H9 (cell line): ENCODE data around the gene IGSF9B. TPM values are rescaled to one million over a fixed set of nuclear protein-coding genes. Genes with fewer than 3 reads are reported as not detected.

Experiments
- DNase-seq: peaks from one replicate; pipeline ENCODE4 v3.0.0-alpha.2; 2017
- H2AFZ ChIP-seq: one replicate; pipeline ENCODE4 v1.6.1; 2013; ENCODE audit warnings: mild to moderate bottlenecking, low read length, control low read depth, moderate library complexity
- H2AK5ac ChIP-seq: 2 replicates; pipeline ENCODE4 v1.6.1; 2013; ENCODE audit warnings: low read length, control low read depth, mixed read lengths; ENCODE audit not compliant: insufficient read length
- H2BK120ac ChIP-seq: one replicate; pipeline ENCODE4 v1.6.1; 2013; ENCODE audit warnings: low read depth, mild to moderate bottlenecking, low read length, control low read depth, inconsistent platforms; ENCODE audit not compliant: poor library complexity, severe bottlenecking
- H2BK12ac ChIP-seq: 2 replicates; pipeline ENCODE4 v1.6.1; 2013; ENCODE audit warnings: low read length, control low read depth, mixed read lengths, low read depth; ENCODE audit not compliant: insufficient read length
- H2BK15ac ChIP-seq: 2 replicates; pipeline ENCODE4 v1.6.1; 2013; ENCODE audit warnings: low read depth, low read length, control low read depth
- H2BK20ac ChIP-seq: one replicate; pipeline ENCODE4 v1.6.1; 2013; ENCODE audit warnings: low read depth, mild to moderate bottlenecking, low read length, control low read depth, inconsistent platforms; ENCODE audit not compliant: poor library complexity, severe bottlenecking
- H2BK5ac ChIP-seq: 2 replicates; pipeline ENCODE4 v1.6.1; 2013; ENCODE audit warnings: low read length, control low read depth, mixed read lengths; ENCODE audit not compliant: insufficient read length
- H3K14ac ChIP-seq: 2 replicates; pipeline ENCODE4 v1.6.1; 2013; ENCODE audit warnings: low read length, control low read depth; ENCODE audit not compliant: insufficient read depth
- H3K18ac ChIP-seq: 2 replicates; pipeline ENCODE4 v1.6.1; 2013; ENCODE audit warnings: low read depth, mild to moderate bottlenecking, mixed read lengths, low read length, control low read depth; ENCODE audit not compliant: insufficient read length
- H3K23ac ChIP-seq: 2 replicates; pipeline ENCODE4 v1.6.1; 2013; ENCODE audit warnings: low read length, control low read depth, mixed read lengths, low read depth; ENCODE audit not compliant: insufficient read length
- H3K23me2 ChIP-seq: 2 replicates; pipeline ENCODE4 v1.6.1; 2013; ENCODE audit warnings: low read depth, mild to moderate bottlenecking, mixed read lengths, low read length, control low read depth; ENCODE audit not compliant: insufficient read length, poor library complexity, severe bottlenecking
- H3K27ac ChIP-seq: 2 replicates; pipeline ENCODE4 v1.5.1; 2013; ENCODE audit warnings: low read length, control low read depth, mixed read lengths, low read depth; ENCODE audit not compliant: insufficient read length
- H3K27me3 ChIP-seq: 2 replicates; pipeline ENCODE4 v1.6.1; 2013; ENCODE audit warnings: low read length, control low read depth, inconsistent platforms; ENCODE audit not compliant: insufficient read depth
- H3K4ac ChIP-seq: 2 replicates; pipeline ENCODE4 v1.6.1; 2013; ENCODE audit warnings: low read depth, mild to moderate bottlenecking, control low read depth, inconsistent platforms, low read length, moderate library complexity
- H3K4me1 ChIP-seq: 2 replicates; pipeline ENCODE4 v1.6.1; 2013; ENCODE audit warnings: low read length, control low read depth, inconsistent platforms; ENCODE audit not compliant: insufficient read depth
- H3K4me2 ChIP-seq: 2 replicates; pipeline ENCODE4 v1.6.1; 2013; ENCODE audit warnings: low read length, control low read depth, mixed read lengths; ENCODE audit not compliant: insufficient read length, insufficient read depth
- H3K56ac ChIP-seq: 2 replicates; pipeline ENCODE4 v1.6.1; 2013; ENCODE audit warnings: low read depth, mild to moderate bottlenecking, mixed read lengths, low read length, control low read depth; ENCODE audit not compliant: insufficient read length
- H3K79me1 ChIP-seq: 2 replicates; pipeline ENCODE4 v1.6.1; 2013; ENCODE audit warnings: low read depth, mild to moderate bottlenecking, moderate library complexity, low read length, control low read depth, inconsistent platforms; ENCODE audit not compliant: insufficient read depth, poor library complexity, severe bottlenecking
- H3K79me2 ChIP-seq: 2 replicates; pipeline ENCODE4 v1.6.1; 2013; ENCODE audit warnings: low read length, control low read depth, inconsistent platforms; ENCODE audit not compliant: insufficient read depth
- H3K9ac ChIP-seq: 2 replicates; pipeline ENCODE4 v1.6.1; 2013; ENCODE audit warnings: low read length, control low read depth, mixed read lengths; ENCODE audit not compliant: insufficient read length; ENCODE audit errors: extremely low read depth
- H3K9me3 ChIP-seq: one replicate; pipeline ENCODE4 v1.6.1; 2013; ENCODE audit warnings: low read depth, low read length, inconsistent platforms; ENCODE audit not compliant: control insufficient read depth
- H3T11ph ChIP-seq: one replicate; pipeline ENCODE4 v1.6.1; 2013; ENCODE audit warnings: mild to moderate bottlenecking, low read length, control low read depth, inconsistent platforms
- H4K20me1 ChIP-seq: one replicate; pipeline ENCODE4 v1.6.1; 2013; ENCODE audit not compliant: control insufficient read depth, insufficient read length, insufficient read depth
- H4K5ac ChIP-seq: 2 replicates; pipeline ENCODE4 v1.6.1; 2013; ENCODE audit warnings: low read depth, mild to moderate bottlenecking, mixed read lengths, low read length, control low read depth; ENCODE audit not compliant: insufficient read length
- H4K8ac ChIP-seq: replicated peaks from 2 replicates; pipeline ENCODE4 v1.6.1; 2013; ENCODE audit warnings: low read length, control low read depth, mixed read lengths, low read depth; ENCODE audit not compliant: insufficient read length
- H4K91ac ChIP-seq: 2 replicates; pipeline ENCODE4 v1.6.1; 2013; ENCODE audit warnings: low read depth, mild to moderate bottlenecking, moderate library complexity, mixed read lengths, low read length, control low read depth; ENCODE audit not compliant: insufficient read length
- H3K27ac Mint-ChIP-seq, 3 experiments: 2 replicates in 2 of 3; 3 replicates in 1 of 3; pipeline ENCODE4 v1.8.0; 2020 to 2021; ENCODE audit warnings: mixed read lengths in 3 of 3, mild to moderate bottlenecking in 1 of 3, moderate library complexity in 1 of 3
- H3K27me3 Mint-ChIP-seq: 2 replicates; pipeline ENCODE4 v1.8.0; 2021; ENCODE audit warnings: low read depth, mild to moderate bottlenecking, moderate library complexity, mixed read lengths
- H3K36me3 Mint-ChIP-seq, 3 experiments: 2 replicates in 2 of 3; 3 replicates in 1 of 3; pipeline ENCODE4 v1.8.0; 2020 to 2021; ENCODE audit warnings: low read depth in 3 of 3, mixed read lengths in 3 of 3; ENCODE audit not compliant: insufficient read depth in 1 of 3
- H3K4me1 Mint-ChIP-seq, 2 experiments: 2 replicates each; pipeline ENCODE4 v1.8.0; 2020; ENCODE audit warnings: mixed read lengths in 2 of 2
- H3K4me3 Mint-ChIP-seq, 2 experiments: 2 replicates in 1 of 2; 3 replicates in 1 of 2; pipeline ENCODE4 v1.8.0; 2020 to 2021; ENCODE audit warnings: mild to moderate bottlenecking in 2 of 2, mixed read lengths in 2 of 2, moderate library complexity in 1 of 2
- H3K9me3 Mint-ChIP-seq, 2 experiments: 2 replicates in 1 of 2; 3 replicates in 1 of 2; pipeline ENCODE4 v1.8.0; 2020; ENCODE audit warnings: mild to moderate bottlenecking in 2 of 2, mixed read lengths in 2 of 2, moderate library complexity in 1 of 2
- CTCF ChIP-seq: fragments of 200-600 bp; sonication (generic); conservative IDR thresholded peaks from 3 replicates; pipeline ENCODE4 v1.8.0; 2021; ENCODE audit warnings: antibody characterized with exemption, mild to moderate bottlenecking
- WGBS: extraction: QIAGEN DNeasy Blood & Tissue Kit; methylation state at CpG from one replicate; pipeline ENCODE4 v1.1.7; 2013; ENCODE audit warnings: missing lambda C conversion rate, low lambda C conversion rate, mixed read lengths; ENCODE audit not compliant: insufficient read length; ENCODE audit errors: extremely low coverage; 5-methylcytosine and 5-hydroxymethylcytosine counted together
- total RNA-seq: library from RNA; stranded (reverse); gene quantifications from 2 replicates; pipeline ENCODE4 v1.2.1, GENCODE V29; 2021

Gene IGSF9B
- total RNA-seq, 1 experiment from 2014 or later = 25.7 TPM

- Histone ChIP-seq H3K27ac (no peak overlapping the region), H4K20me1 (no peaks in the 10 kb centered on the region), H3K56ac (no peak overlapping the region), H3K4me1 (no peaks in the 10 kb centered on the region), H3K14ac (no peak overlapping the region), H2BK5ac (no peak overlapping the region), H3K79me1 (no peaks in the 10 kb centered on the region), H3K27me3 (no peaks in the 10 kb centered on the region), H2BK12ac (no peak overlapping the region), H3K9ac (no peak overlapping the region), H3K18ac (no peak overlapping the region), H4K91ac (no peak overlapping the region), H4K5ac (no peak overlapping the region), H3K23ac (no peak overlapping the region), H2BK15ac (no peak overlapping the region), H2BK120ac (no peak overlapping the region), H4K8ac (no peak overlapping the region), H2BK20ac (no peak overlapping the region), H3K4me2 (no peak overlapping the region), H3K4ac (no peak overlapping the region), H2AFZ (no peak overlapping the region), H3T11ph (no peak overlapping the region), H3K23me2 (no peaks in the 10 kb centered on the region), H3K79me2 (no peaks in the 10 kb centered on the region), H2AK5ac (no peak overlapping the region), H3K9me3 (no peaks in the 10 kb centered on the region)
- no CpG with 5 or more reads among the region's 12 CpGs for WGBS
- H3K27ac Mint-ChIP-seq = no peak overlapping the region
- H3K9me3 Mint-ChIP-seq = no peaks in the 10 kb centered on the region
- H3K4me1 Mint-ChIP-seq = peaks cover 5 to 17% of the 10 kb centered on the region in 2 experiments; a peak in 3 of 4 replicates
- H3K36me3 Mint-ChIP-seq = no peaks in the 10 kb centered on the region
- no peak for DNase-seq
- no peak for TF ChIP-seq CTCF
- H3K27me3 Mint-ChIP-seq = peaks cover 8% of the 10 kb centered on the region
- no peak overlapping the region for H3K4me3 Mint-ChIP-seq
Measured at GRCh38 chr11:133991101-133991500, 34.3 kb upstream of the IGSF9B start.
